Measurements from ENCODE around the gene DNTTIP2. TPM values are rescaled to one million over a fixed set of nuclear protein-coding genes. Genes with fewer than 3 reads are reported as not detected.

DNTTIP2 gene
- total RNA-seq, 1 donor from 2014 or later: 27.4 TPM

Other genes starting within 250 kb of the DNTTIP2 start
- 17.6 TPM for gene BCAR3, start 197.4 kb downstream of the DNTTIP2 start, total RNA-seq (ENCODE audit: insufficient read depth, low replicate concordance)
- 9.9 TPM for gene GCLM, start 30.2 kb upstream of the DNTTIP2 start, total RNA-seq (ENCODE audit: insufficient read depth, low replicate concordance)
- gene ABCA4, start 241.9 kb upstream of the DNTTIP2 start, total RNA-seq (ENCODE audit: insufficient read depth, low replicate concordance): 0.48 TPM